Trophoblast cell (in vitro differentiated cells and primary cell): ENCODE measurements around the gene SLC43A2.

Experiments used
- DNase-seq, 2 donors: peaks; one replicate each; pipeline ENCODE4 v3.0.0-alpha.2; 2016
- H2AFZ ChIP-seq: 2 replicates; pipeline ENCODE4 v1.6.1; 2013; ENCODE audit warnings: low read length, moderate library complexity, mild to moderate bottlenecking; ENCODE audit not compliant: insufficient read depth, poor library complexity
- H2AK5ac ChIP-seq: 2 replicates; pipeline ENCODE4 v1.6.1; 2013; ENCODE audit warnings: mild to moderate bottlenecking, low read length
- H2BK120ac ChIP-seq: 2 replicates; pipeline ENCODE4 v1.6.1; 2013; ENCODE audit warnings: low read length, mild to moderate bottlenecking, moderate library complexity; ENCODE audit not compliant: insufficient read depth, poor library complexity
- H2BK12ac ChIP-seq: 2 replicates; pipeline ENCODE4 v1.6.1; 2013; ENCODE audit warnings: mild to moderate bottlenecking, low read length, moderate library complexity
- H2BK5ac ChIP-seq: 2 replicates; pipeline ENCODE4 v1.6.1; 2013; ENCODE audit warnings: low read length, low read depth, moderate library complexity, mild to moderate bottlenecking; ENCODE audit not compliant: poor library complexity
- H3K14ac ChIP-seq: 2 replicates; pipeline ENCODE4 v1.6.1; 2013; ENCODE audit warnings: mild to moderate bottlenecking, low read length
- H3K18ac ChIP-seq: 2 replicates; pipeline ENCODE4 v1.6.1; 2013; ENCODE audit warnings: mild to moderate bottlenecking, low read length
- H3K23ac ChIP-seq: 2 replicates; pipeline ENCODE4 v1.6.1; 2013; ENCODE audit warnings: low read length
- H3K27ac ChIP-seq: 2 replicates; pipeline ENCODE4 v1.5.1; 2013; ENCODE audit warnings: low read depth, mild to moderate bottlenecking, inconsistent platforms, low read length, moderate library complexity
- H3K27me3 ChIP-seq: 2 replicates; pipeline ENCODE4 v1.6.1; 2013; ENCODE audit warnings: inconsistent platforms, mild to moderate bottlenecking, low read length, moderate library complexity; ENCODE audit not compliant: insufficient read depth
- H3K36me3 ChIP-seq, 2 experiments: 1 replicate in 1 of 2; 2 replicates in 1 of 2; pipeline ENCODE4 v1.6.1; 2013; ENCODE audit warnings: low read length in 2 of 2, mild to moderate bottlenecking in 2 of 2, moderate library complexity in 1 of 2; ENCODE audit not compliant: insufficient read depth in 2 of 2, control insufficient read depth in 1 of 2
- H3K4ac ChIP-seq: 2 replicates; pipeline ENCODE4 v1.6.1; 2013; ENCODE audit warnings: low read depth, mild to moderate bottlenecking, low read length, moderate library complexity
- H3K4me1 ChIP-seq, 2 experiments: 1 replicate in 1 of 2; 2 replicates in 1 of 2; pipeline ENCODE4 v1.6.1; 2013; ENCODE audit warnings: low read length in 2 of 2, mild to moderate bottlenecking in 2 of 2, moderate library complexity in 1 of 2; ENCODE audit not compliant: insufficient read depth in 2 of 2, control insufficient read depth in 1 of 2
- H3K4me2 ChIP-seq: 2 replicates; pipeline ENCODE4 v1.6.1; 2013; ENCODE audit warnings: inconsistent platforms, mild to moderate bottlenecking, low read length, moderate library complexity
- H3K4me3 ChIP-seq: 2 replicates; pipeline ENCODE4 v1.5.1; 2013; ENCODE audit warnings: mild to moderate bottlenecking, low read depth, low read length, inconsistent platforms
- H3K79me1 ChIP-seq: one replicate; pipeline ENCODE4 v1.6.1; 2013; ENCODE audit warnings: low read length
- H3K79me2 ChIP-seq: 2 replicates; pipeline ENCODE4 v1.6.1; 2013; ENCODE audit warnings: low read length, mild to moderate bottlenecking; ENCODE audit not compliant: control insufficient read depth, insufficient read depth, poor library complexity
- H3K9ac ChIP-seq: 2 replicates; pipeline ENCODE4 v1.6.1; 2013; ENCODE audit warnings: mild to moderate bottlenecking, low read length
- H3K9me3 ChIP-seq: 2 replicates; pipeline ENCODE4 v1.6.1; 2013; ENCODE audit warnings: low read depth, mild to moderate bottlenecking, control low read depth, inconsistent platforms, low read length; ENCODE audit not compliant: insufficient read depth
- H4K12ac ChIP-seq: 2 replicates; pipeline ENCODE4 v1.6.1; 2013; ENCODE audit warnings: low read depth, mild to moderate bottlenecking, low read length, moderate library complexity
- H4K8ac ChIP-seq: 2 replicates; pipeline ENCODE4 v1.6.1; 2013; ENCODE audit warnings: low read depth, mild to moderate bottlenecking, low read length, moderate library complexity
- H4K91ac ChIP-seq: one replicate; pipeline ENCODE4 v1.6.1; 2013; ENCODE audit warnings: low read depth, mild to moderate bottlenecking, low read length, moderate library complexity
- WGBS: extraction: QIAGEN DNeasy Blood & Tissue Kit; methylation state at CpG from one replicate; pipeline ENCODE4 v1.1.7; 2013; ENCODE audit warnings: missing lambda C conversion rate; ENCODE audit not compliant: insufficient read length, insufficient coverage; ENCODE audit errors: extremely low coverage; 5-methylcytosine and 5-hydroxymethylcytosine counted together

Gene SLC43A2

DNA sequence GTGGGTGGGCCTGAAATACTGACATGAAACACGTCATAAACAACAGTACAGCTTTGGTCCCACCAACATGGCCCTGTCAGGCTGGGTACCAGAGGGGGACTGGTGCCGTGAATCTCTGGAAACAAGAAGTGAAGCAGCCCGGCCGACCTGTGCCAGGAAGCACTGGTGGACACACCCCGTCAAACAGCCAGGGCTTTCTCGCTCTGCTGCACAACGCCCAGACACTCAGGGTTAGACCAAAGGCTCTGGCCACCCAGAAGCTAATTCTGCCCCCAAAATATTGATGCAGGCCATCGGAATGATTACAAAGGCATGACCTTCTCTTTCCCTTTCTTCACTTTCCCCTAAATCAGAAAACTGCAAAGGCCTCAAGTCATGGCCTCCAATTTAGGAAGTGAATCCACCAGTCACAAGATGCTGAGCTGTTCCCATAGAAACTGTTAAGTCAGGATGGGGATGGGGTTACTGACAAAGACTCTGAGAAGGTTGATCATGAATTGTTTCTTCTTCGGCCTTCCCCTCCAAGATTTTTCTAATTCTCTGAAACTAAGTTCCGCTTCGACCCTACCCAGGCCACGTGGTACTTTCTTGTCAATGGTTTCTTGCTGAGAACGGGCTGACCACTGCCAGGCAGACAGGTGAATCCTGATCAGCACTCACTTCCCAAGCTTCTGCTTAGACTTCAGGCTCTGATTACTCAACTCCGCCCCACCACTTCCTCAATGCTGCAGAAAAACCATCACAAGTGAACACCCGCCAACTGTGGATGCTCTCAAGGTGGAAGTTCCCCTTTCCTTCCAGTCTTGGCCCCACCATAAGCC, 72.8 kb downstream of the SLC43A2 start:
- Histone ChIP-seq H3K4me3 (no peak overlapping the region), H2AK5ac (no peak overlapping the region), H3K36me3 (peaks cover 25 to 33% of the 10 kb centered on the region in 2 experiments), H2AFZ (no peak overlapping the region), H3K79me1 (peaks cover 2% of the 10 kb centered on the region), H3K4me1 (peaks cover 28 to 41% of the 10 kb centered on the region in 2 experiments), H3K14ac (no peak overlapping the region), H2BK120ac (no peak overlapping the region), H3K4ac (no peak overlapping the region), H3K27ac (no peak overlapping the region), H4K12ac (no peak overlapping the region), H4K91ac (no peak overlapping the region), H2BK12ac (no peak overlapping the region), H3K9me3 (no peaks in the 10 kb centered on the region), H3K27me3 (no peaks in the 10 kb centered on the region), H3K4me2 (no peak overlapping the region), H4K8ac (no peak overlapping the region), H3K79me2 (peaks cover 11% of the 10 kb centered on the region), H3K9ac (no peak overlapping the region), H3K23ac (no peak overlapping the region), H2BK5ac (no peak overlapping the region), H3K18ac (peak overlapping the region; percentile 49)
- no CpG with 5 or more reads among the region's 15 CpGs for WGBS
- no peak for DNase-seq

DNA sequence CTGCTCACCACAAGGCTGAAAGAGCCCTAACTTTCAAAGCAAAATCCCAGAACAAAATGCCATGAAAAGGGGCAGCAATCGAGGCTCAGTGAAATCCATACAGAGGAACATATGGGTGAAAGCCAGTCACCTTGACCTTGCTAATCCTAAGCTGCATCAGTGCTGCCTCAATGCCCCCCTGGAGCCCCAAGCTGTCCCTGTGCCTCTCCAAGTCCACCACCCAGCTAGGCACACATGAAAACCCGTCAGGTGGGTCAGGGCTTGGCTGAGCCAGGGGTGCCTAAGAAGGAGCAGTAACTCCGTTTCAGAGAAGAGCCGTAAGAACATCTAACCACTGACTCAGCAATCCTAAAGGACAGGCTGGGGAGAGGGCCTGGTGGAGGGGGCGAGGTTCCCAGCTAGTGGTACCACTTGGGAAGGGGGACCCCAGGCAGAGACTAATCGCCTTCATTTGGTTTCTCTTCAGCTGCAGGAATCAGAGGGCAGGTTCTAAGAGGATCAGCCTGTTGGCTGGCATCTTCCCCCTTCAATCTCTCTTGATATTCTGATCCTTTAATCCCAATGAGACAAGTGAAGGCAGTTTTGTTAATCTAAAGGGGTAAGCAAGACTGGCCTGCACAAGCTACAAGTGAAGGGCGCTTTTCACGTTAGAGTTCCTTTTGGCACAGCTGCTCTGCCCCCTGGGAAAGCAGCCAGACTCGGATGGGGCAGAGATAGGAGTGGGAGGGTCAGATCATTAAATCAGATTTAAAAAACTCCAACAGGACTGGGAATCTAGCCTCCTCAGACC, 73.7 kb downstream of the SLC43A2 start:
- Histone ChIP-seq H2BK120ac (no peak overlapping the region), H3K79me2 (peaks cover 5% of the 10 kb centered on the region)

DNA sequence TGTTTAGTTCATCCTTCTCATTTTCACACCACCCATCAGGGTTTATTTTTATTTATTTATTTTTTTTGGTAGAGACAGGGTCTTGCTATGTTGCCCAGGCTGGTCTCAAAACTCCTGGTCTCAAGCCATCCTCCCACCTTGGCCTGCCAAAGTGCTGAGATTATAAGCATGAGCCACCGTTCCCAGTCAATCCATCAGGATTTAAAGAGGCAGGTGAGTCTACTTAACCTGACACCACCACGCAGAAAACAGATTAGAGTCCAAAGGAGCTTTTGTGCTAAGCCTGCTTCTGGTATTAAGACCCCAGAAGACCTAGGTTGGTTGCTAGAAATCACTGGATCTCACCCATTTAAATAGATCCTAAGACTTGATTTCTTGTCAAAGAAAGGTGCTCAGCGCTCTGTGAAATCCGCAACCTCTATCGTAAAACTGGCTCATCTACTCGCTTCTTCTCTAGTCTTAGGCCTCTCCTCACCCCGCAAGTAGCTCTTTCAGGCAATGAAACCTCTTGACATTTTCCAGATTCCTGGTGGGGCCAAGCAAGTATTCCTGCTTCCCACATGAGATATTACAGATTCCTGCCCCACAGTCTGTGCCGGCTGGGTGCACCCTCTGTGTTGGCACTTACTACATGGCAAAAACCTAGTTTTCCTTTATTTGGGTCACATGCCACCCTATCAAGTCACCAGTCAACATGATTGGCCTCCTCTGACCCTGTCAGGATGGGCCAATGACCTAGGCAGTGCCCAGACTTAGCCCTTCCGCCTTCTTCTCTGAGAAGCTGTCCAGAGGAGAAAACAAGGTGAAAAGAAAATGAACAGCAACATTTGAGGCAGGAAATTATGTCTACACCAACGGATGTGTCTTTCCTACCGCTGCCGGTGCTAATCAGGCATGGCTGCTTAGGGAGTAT, 75.0 kb downstream of the SLC43A2 start:
- peaks cover 2% of the 10 kb centered on the region for H3K79me1 ChIP-seq
- no CpG with 5 or more reads among the region's 12 CpGs for WGBS
- H3K36me3 ChIP-seq = peaks cover 43 to 51% of the 10 kb centered on the region in 2 experiments
- H3K4me2 ChIP-seq = peak overlapping the region; percentile 44
- H4K91ac ChIP-seq = no peak overlapping the region
- no peak overlapping the region for H2AK5ac ChIP-seq
- H3K9me3 ChIP-seq = no peaks in the 10 kb centered on the region
- no peak overlapping the region for H4K8ac ChIP-seq
- no peak overlapping the region for H3K14ac ChIP-seq
- peak in 1 of 2 donors; percentile 44 for DNase-seq
- no peak overlapping the region for H2BK120ac ChIP-seq
- no peak overlapping the region for H3K18ac ChIP-seq
- no peak overlapping the region for H2BK12ac ChIP-seq
- no peak overlapping the region for H3K9ac ChIP-seq
- H3K4me1 ChIP-seq = peaks cover 17 to 25% of the 10 kb centered on the region in 2 experiments
- no peak overlapping the region for H3K23ac ChIP-seq
- H3K4me3 ChIP-seq = no peak overlapping the region
- no peak overlapping the region for H3K4ac ChIP-seq
- peak overlapping the region; percentile 50 for H3K27ac ChIP-seq
- H2BK5ac ChIP-seq = no peak overlapping the region
- H3K79me2 ChIP-seq = peaks cover 1% of the 10 kb centered on the region
- H4K12ac ChIP-seq = no peak overlapping the region
- H2AFZ ChIP-seq = no peak overlapping the region
- no peaks in the 10 kb centered on the region for H3K27me3 ChIP-seq

More for the DNA sequence above, 73.7 kb downstream of the SLC43A2 start:
- Histone ChIP-seq H3K79me1 (peaks cover 2% of the 10 kb centered on the region), H2BK5ac (no peak overlapping the region), H3K4me3 (no peak overlapping the region), H4K91ac (no peak overlapping the region), H3K23ac (no peak overlapping the region), H3K14ac (no peak overlapping the region), H3K4ac (no peak overlapping the region), H3K9ac (peak overlapping the region; percentile 11), H4K8ac (no peak overlapping the region), H3K27ac (peak overlapping the region; percentile 25), H4K12ac (no peak overlapping the region), H3K18ac (peak overlapping the region; percentile 26), H2BK12ac (no peak overlapping the region), H3K27me3 (no peaks in the 10 kb centered on the region), H3K36me3 (peaks cover 34 to 41% of the 10 kb centered on the region in 2 experiments), H3K9me3 (no peaks in the 10 kb centered on the region), H2AFZ (no peak overlapping the region), H3K4me1 (peaks cover 21 to 35% of the 10 kb centered on the region in 2 experiments), H2AK5ac (no peak overlapping the region), H3K4me2 (peak overlapping the region; percentile 14)
- no peak for DNase-seq
- no CpG with 5 or more reads among the region's 9 CpGs for WGBS

DNA sequence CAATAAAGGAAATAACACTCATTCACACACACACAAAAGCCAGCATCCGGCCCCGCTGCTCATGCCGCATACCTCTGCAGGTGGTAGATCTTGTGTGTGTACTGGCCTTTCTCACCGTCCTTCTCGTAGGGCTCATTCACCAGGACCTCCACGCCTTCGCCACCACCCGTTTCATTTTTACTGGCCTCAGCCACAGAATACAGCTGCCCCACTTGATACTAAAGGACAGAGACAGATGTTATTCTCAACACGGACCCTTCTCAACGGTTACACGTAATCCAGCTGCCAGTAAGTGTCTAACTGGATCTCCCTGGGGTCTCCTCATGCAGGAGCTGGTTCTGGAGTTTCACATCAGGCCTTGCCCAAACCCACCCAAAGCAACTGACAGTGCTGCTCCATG, 75.7 kb downstream of the SLC43A2 start:
- Histone ChIP-seq H4K91ac (no peak overlapping the region), H2AK5ac (no peak overlapping the region), H4K8ac (no peak overlapping the region), H4K12ac (no peak overlapping the region), H3K27ac (no peak overlapping the region), H3K4me3 (no peak overlapping the region), H3K14ac (no peak overlapping the region), H2AFZ (no peak overlapping the region), H3K4me1 (peaks cover 17 to 25% of the 10 kb centered on the region in 2 experiments), H2BK12ac (no peak overlapping the region), H3K9me3 (no peaks in the 10 kb centered on the region), H3K79me2 (peaks cover 1% of the 10 kb centered on the region), H3K27me3 (no peaks in the 10 kb centered on the region), H3K4me2 (no peak overlapping the region), H2BK5ac (no peak overlapping the region), H2BK120ac (no peak overlapping the region), H3K23ac (no peak overlapping the region), H3K36me3 (peaks cover 50 to 57% of the 10 kb centered on the region in 2 experiments), H3K4ac (peak overlapping the region; percentile 56), H3K18ac (no peak overlapping the region), H3K79me1 (peaks cover 2% of the 10 kb centered on the region), H3K9ac (no peak overlapping the region)
- DNase-seq = no peak
- no CpG with 5 or more reads among the region's 11 CpGs for WGBS
